ENCODE results near the gene MTX2.

DNA sequence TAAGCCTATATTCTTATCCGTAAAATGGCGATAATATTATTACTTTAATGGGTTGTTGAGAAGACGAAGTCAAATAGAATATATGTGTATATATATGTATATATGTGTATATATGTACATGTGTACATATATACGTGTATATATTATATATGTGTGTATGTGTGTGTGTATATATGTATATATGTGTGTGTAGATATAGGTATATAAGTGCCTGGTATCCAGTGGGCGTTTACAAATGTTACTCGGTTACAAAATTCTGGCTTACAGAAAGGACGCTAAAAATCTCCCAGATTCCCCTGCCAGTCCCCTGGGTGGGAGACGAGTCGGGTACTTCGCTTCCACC lies 295 bp upstream of the MTX2 start:
- TF ChIP-seq ZBTB26 (CRISPR knock-in tag; IDR thresholded peaks at IDR 0.05): no peak
- no peak for TF ChIP-seq LCOR (CRISPR knock-in tag; IDR thresholded peaks at IDR 0.05)
- no peak for TF ChIP-seq ZNF436 (CRISPR knock-in tag; IDR thresholded peaks at IDR 0.05)
- TF ChIP-seq HDAC2 (IDR thresholded peaks at IDR 0.05): no peak
- TF ChIP-seq ZNF140 (CRISPR knock-in tag; IDR thresholded peaks at IDR 0.05): no peak
- no peak for TF ChIP-seq ZNF146 (CRISPR knock-in tag; IDR thresholded peaks at IDR 0.05; ENCODE audit: unreplicated experiment)
- TF ChIP-seq BRF1 (IDR thresholded peaks at IDR 0.05; ENCODE audit: borderline replicate concordance, extremely low read depth, insufficient read length): no peak
- TF ChIP-seq ELF4 (CRISPR knock-in tag; IDR thresholded peaks at IDR 0.05): no peak
- no peak for TF ChIP-seq NR2C1 (IDR thresholded peaks at IDR 0.05)
- no peak for TF ChIP-seq NR2C1 (tag; IDR thresholded peaks at IDR 0.05)
- TF ChIP-seq, protein P1, sequence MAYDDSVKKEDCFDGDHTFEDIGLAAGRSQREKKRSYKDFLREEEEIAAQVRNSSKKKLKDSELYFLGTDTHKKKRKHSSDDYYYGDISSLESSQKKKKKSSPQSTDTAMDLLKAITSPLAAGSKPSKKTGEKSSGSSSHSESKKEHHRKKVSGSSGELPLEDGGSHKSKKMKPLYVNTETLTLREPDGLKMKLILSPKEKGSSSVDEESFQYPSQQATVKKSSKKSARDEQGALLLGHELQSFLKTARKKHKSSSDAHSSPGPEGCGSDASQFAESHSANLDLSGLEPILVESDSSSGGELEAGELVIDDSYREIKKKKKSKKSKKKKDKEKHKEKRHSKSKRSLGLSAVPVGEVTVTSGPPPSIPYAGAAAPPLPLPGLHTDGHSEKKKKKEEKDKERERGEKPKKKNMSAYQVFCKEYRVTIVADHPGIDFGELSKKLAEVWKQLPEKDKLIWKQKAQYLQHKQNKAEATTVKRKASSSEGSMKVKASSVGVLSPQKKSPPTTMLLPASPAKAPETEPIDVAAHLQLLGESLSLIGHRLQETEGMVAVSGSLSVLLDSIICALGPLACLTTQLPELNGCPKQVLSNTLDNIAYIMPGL (CRISPR knock-in tag; IDR thresholded peaks at IDR 0.05): no peak
- no peak for TF ChIP-seq JUN (IDR thresholded peaks at IDR 0.05; ENCODE audit: borderline replicate concordance, low read depth, low read length)
- TF ChIP-seq JUN (CRISPR knock-in tag; IDR thresholded peaks at IDR 0.05; ENCODE audit: borderline replicate concordance): no peak
- no peak for TF ChIP-seq PRMT5 (CRISPR knock-in tag; IDR thresholded peaks at IDR 0.05)
- TF ChIP-seq SMARCB1 (IDR thresholded peaks at IDR 0.05; ENCODE audit: insufficient read length, low read depth): no peak
- no peak for TF ChIP-seq FOXM1 (IDR thresholded peaks at IDR 0.05; ENCODE audit: low read depth)
- no peak for TF ChIP-seq FOXM1 (CRISPR knock-in tag; IDR thresholded peaks at IDR 0.05; ENCODE audit: low read depth)

Data from K562 (cell line).